HG03025 (cell line): ENCODE measurements around the gene LYPD6B.

Experiments used
- ATAC-seq: cut with Tn5 transposase; IDR thresholded peaks from one replicate; pipeline ENCODE4 v1.9.1; 2021; ENCODE audit warnings: mild to moderate bottlenecking, moderate library complexity; ENCODE audit not compliant: unreplicated experiment, low FRiP score

The LYPD6B gene, protein sequence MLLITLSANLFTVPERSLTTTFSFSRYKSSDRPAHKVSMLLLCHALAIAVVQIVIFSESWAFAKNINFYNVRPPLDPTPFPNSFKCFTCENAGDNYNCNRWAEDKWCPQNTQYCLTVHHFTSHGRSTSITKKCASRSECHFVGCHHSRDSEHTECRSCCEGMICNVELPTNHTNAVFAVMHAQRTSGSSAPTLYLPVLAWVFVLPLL

GRCh38 chr2:149038442-149039212, at the start of gene LYPD6B:
Gene LYPD6B, plus strand, starts transcription at chr2:149038699. Its CDS starts 92,250 bp downstream, at chr2:149130949.
- ATAC-seq: peak; percentile 60

DNA sequence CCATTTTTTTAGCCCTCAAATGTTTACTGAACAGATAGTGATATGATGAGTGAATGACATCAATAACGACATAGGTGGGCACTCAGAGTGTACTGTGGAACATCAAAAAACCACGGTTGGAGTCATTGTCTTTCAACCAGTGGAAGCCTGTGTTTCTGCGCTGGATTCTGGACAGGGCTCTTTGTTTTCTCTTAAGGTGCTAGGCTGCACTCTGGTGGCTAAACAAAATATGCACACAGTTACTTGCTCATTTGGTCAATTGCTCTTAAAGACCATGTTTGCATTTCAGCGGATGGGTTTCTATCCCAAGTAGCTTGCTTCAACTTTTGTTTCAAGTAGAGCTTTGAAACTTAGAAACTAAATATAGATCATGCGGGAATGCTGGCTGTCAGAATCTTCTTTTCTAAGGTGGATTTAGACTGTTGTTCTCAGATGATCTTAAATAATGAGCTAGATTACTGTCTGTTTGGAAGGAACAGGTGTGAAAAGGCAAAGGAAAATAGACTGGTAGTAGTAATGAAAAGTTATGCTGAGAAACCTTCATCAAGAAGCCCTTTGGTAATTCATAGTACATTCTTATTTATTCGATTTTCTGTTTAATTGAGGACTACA, 48.5 kb upstream of the LYPD6B start:
- ATAC-seq: peak; percentile 89

GRCh38 chr2:148990968-148991367, 47.5 kb upstream of the LYPD6B start:
- ATAC-seq: no peak

DNA sequence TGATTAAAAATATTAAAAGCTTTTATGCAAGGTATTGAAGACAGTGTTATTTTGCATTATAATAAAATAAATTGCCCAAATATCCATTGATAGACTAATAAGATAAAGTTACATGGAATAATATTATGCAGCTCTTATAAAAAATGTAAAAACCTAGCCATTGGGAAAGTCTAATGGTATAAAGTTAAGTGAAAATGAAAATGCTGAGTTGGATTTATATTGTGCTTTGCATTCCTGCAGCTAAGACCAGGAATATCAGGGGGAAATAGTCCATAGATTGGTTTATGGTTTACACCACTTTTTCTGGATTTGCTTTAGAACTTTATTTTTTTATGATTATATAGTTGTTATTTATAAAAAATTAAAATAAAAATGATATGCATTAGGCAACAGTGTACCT, 46.1 kb upstream of the LYPD6B start:
- no peak for ATAC-seq

GRCh38 chr2:148993351-148993750, 45.1 kb upstream of the LYPD6B start:
- no peak for ATAC-seq

DNA sequence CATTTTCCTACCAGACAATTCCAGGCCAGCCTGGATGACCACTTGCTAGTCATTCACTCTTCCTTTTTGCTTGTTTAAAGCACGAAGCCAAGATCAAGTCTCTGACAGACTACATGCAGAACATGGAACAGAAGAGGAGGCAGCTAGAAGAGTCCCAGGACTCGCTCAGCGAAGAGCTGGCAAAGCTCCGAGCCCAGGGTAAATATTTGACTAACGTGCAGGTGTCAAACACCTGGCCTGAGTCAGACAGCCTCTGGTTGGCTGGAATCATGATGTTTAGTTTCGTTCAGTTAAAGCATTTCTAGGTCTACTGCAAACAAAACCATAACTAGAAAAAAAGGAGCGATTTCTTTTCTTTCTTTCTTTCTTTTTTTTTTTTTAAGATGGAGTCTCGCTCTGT, 44.2 kb upstream of the LYPD6B start:
- ATAC-seq: no peak

DNA sequence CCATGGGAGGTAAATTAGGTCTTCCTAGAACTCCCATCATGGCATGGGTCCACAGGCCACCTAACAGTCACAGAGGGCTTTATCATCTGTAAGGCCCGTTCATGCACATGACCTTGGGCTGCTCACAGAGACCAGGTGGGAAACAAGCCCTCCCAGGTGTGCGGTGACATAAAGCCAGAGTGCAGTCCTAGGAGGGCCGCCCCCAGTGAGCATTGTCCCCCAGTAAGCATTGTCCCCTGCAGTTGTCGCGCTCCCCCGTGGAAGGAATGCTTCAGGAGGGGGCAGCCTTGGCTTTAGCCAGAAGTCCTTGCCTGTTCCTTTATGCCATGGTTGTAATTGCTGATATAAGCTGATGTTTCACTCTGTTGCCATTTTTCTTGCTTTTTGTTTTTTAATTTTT, 41.7 kb upstream of the LYPD6B start:
- ATAC-seq: no peak

GRCh38 chr2:148998165-148998830, 40.2 kb upstream of the LYPD6B start:
- no peak for ATAC-seq

DNA sequence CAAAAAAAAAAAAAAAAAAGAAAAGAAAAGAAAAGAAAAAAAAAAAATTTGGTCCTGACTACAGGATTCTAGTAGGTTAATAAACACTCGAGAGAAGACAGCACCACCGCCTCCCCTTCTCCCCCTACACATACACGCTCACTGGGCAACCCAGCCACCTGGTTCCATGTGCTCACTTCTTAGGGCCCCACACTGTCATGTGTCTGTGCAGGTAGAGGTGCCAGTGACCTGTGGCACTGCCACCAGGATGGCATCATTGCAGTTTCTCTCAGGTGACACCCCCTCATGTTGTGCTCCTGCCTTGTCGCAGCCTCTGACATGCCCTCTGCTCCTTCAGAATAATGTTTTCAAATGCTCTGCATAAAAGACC, 39.7 kb upstream of the LYPD6B start:
- no peak for ATAC-seq

GRCh38 chr2:148999451-148999921, 39.0 kb upstream of the LYPD6B start:
- ATAC-seq: no peak

DNA sequence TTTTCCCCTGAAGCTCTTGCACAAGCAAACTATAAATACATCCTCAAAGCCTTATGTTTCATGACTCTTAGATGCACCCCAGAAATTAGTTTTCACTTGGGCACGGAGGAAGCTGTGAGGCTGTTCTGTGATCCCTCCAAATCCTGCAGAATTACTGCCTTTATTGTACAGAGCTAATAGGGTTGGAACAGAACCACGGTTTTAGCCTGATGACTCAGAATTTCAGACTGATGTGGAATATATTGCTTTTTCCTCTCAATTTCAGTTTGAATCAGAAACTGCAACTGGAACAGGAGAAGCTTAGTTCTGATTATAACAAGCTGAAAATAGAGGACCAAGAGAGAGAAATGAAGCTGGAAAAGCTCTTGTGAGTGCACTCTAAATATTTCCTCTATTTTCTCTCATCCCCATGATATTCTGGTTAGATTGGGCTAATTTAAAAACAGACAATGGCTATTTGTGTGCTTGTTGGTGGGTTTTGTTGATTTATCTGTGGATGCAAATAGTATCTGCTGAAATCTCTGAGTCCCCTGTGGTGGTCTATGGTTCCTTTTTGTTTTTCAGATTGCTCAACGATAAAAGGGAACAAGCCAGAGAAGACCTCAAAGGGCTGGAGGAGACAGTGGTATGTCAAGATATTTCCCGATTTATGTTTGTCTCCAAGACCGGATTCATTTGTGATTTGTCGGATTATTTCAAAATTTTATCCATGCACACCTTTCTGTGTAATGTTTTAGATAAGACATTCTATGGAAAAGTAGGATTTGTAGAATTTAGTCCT, 38.2 kb upstream of the LYPD6B start:
- no peak for ATAC-seq

GRCh38 chr2:149001496-149001895, 37.0 kb upstream of the LYPD6B start:
- no peak for ATAC-seq

DNA sequence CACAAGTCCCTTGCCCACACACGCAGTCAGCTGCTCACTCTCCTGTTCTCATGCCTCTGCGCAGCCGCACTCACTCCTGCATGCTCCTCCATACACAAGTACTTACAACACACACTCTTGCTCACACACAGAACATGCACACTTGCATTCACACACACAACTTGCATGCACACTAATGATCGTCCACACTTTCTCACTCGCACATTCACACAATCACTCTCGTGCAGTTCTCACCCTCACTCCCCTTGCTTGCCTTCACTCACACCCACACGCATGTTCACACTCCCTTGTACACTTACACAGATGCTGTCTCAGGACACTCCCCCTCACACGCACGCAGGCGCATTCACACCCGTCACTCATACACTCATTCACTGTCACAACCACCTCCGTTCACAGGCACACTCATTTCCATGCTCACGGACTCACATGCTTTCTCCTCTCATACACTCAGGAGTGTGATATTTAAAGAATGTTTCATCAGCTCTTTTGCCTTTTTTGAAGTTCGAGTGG, 36.1 kb upstream of the LYPD6B start:
- ATAC-seq: no peak

DNA sequence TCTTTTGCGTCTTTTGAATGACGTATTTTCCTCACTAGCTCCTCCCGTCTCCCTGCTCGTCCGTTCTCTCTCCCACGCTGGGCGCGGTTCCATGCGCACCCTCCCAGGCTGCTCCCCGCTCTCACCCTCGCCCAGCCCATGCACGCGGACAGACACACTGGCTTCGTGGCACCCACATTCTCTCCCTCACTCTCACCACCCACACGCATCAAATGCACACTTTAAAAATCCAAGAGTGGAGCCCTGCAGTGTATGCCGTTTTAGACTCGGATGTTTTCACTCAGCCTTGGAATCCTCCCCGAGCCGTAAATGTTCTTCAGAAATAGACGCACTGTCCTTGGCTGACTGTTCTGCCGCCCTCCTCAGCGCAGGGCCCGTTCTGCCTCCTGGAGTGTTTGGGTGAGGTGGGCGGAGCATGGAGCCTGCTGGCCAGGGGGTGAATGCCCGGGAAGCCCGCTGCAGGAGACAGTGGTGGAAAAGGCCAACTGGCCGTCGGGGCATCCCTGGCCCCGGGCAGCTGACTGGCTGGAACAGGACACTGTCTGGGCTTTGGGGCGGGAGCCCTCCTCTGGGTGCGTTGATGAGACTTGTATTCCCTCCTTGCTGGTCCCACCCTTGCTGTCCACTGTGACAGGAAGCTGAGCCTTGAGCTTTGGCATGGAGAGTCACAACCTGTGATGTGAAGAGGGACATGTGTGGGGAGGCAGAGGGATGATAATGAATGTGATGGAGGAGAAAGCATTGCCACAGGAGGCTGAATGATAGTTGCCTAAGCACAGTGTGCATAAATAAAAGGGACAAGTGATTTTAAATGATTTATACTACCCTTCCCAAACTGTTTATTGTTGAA, 35.4 kb upstream of the LYPD6B start:
- ATAC-seq: no peak

GRCh38 chr2:149004836-149005235, 33.7 kb upstream of the LYPD6B start:
- no peak for ATAC-seq

DNA sequence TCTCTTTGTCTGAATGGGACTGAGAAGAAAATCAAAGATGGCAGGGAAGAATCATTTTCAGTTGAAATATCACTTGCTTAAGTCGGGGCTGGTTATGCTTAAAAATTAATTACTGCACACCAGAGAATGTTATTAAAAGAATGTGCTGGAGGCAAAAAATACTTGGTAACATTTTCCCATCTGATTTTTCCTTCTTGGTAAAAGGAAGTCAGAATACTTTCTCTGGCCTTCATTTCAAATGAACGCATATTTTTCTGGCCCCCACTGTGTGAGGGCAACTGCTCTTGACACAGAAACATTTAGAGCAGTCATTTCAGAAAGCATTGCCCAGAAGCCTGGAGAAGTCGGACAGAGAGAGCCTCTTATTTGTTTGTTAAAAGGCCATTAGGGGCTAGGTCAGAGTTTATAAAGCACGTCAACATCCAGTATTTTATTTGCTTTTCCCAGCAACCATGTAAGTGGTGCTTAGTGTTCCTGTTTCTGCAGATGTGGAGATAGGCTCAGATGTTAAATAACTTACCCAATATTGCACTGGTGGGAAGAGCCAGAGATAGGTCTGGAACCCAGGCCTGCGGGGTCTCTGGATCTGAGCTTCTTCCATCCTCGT, 32.9 kb upstream of the LYPD6B start:
- ATAC-seq: no peak

DNA sequence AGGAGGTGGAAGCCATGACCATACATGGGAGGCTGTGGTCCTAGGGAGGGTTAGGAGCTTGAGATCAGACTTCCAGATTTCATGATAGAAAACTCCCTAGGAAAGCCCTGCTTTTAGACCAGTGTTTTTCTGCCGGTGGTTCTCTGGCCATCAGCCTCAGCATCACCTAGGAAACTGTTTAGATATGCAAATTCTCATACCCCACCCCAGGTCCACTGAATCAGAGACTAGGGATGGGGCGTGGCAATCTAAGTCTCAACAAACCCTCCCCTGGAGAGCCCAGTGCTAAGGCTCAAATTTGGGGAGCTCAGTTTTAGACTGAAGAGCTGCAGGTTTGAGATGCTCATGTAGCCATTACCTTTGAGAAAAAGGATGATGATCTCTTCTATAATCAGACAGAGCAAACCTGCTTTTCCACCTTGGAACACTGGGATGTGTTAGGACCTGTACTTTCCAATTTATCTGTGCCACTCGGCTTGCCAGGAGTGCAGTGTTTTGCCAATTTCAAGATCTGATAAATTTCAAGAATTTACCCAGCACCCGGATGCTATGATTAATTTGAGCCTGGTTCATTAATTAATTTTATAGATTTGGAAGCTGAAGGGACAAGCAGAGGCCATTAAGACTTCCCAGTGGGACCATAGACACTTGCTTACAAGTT, 31.5 kb upstream of the LYPD6B start:
- no peak for ATAC-seq

- ATAC-seq: no peak
These were observed 30.1 kb upstream of the LYPD6B start for GRCh38 chr2:149008381-149008780.
